ENCODE data around the gene AOX1. TPM values are rescaled to one million over a fixed set of nuclear protein-coding genes. Genes with fewer than 3 reads are reported as not detected.
A peak's percentile ranks its signal among the peaks of the same experiment; 100 is the strongest.

AOX1 gene
- total and polyA plus RNA-seq, 9 of the 15 experiments (the other 6 are each of a cell fraction or from before 2014, with no cell fraction given): 0.10 to 0.55 (median 0.20) TPM; not detected in 6

DNA sequence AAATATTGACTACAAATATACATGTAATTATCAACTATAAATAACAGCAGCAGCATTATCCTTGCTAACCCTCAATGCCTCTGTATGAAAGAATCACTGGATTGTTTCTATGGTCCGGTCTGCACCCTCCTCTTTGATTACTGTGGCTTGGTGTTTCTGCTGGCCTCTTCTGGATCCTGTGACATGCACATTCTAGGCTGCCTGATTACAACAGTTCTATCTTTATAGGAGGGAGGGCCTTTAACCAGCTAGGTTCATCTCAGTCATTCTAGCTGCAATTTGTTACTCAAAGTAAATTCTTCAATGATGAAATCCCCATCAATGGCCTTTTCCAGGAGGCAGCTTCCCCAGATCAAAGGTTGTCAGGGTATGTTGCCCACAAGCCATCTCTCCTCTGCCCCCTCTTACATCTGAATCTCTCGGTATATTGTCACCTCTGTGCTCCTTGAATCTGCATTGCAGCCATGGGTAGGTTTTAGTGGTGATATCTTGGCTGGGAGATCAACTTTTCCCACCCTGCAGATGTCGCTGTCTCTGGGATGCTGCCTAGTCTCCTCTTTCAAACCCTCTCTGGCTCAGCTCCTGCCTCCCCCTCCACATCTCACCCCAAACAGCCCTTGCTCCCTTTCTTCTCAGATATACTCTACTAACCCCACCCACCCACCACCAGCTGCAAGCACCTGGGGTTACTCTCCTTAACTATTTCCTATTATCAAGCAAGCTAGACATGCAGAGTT is 119.7 kb downstream of the AOX1 start:
- BruUV-seq (replicated peaks): no TSS peak
- WGBS (ENCODE audit: insufficient coverage, low coverage, missing lambda C conversion rate): 3% methylated on average over 2 of the region's 3 CpGs
- no peak overlapping the region for H3K27ac ChIP-seq (ENCODE audit: extremely low read depth, low read depth, low read length)
- H3K4me3 ChIP-seq: no peak overlapping the region
- H3K4me1 ChIP-seq (replicated peaks in 1 of 2; ENCODE audit: control insufficient read depth in 2 of 2, insufficient read depth in 2 of 2, low read length in 2 of 2): no peaks in the 10 kb centered on the region
- no peaks in the 10 kb centered on the region for H3K36me3 ChIP-seq (ENCODE audit: control insufficient read depth, insufficient read depth, low read length)
- no peaks in the 10 kb centered on the region for H3K79me2 ChIP-seq (ENCODE audit: control insufficient read depth, insufficient read depth, low read length)
- TF ChIP-seq STAT5B (CRISPR knock-in tag; IDR thresholded peaks at IDR 0.05): no peak
- TF ChIP-seq, protein P1, sequence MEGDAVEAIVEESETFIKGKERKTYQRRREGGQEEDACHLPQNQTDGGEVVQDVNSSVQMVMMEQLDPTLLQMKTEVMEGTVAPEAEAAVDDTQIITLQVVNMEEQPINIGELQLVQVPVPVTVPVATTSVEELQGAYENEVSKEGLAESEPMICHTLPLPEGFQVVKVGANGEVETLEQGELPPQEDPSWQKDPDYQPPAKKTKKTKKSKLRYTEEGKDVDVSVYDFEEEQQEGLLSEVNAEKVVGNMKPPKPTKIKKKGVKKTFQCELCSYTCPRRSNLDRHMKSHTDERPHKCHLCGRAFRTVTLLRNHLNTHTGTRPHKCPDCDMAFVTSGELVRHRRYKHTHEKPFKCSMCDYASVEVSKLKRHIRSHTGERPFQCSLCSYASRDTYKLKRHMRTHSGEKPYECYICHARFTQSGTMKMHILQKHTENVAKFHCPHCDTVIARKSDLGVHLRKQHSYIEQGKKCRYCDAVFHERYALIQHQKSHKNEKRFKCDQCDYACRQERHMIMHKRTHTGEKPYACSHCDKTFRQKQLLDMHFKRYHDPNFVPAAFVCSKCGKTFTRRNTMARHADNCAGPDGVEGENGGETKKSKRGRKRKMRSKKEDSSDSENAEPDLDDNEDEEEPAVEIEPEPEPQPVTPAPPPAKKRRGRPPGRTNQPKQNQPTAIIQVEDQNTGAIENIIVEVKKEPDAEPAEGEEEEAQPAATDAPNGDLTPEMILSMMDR (IDR thresholded peaks at IDR 0.05 in 2 of 3, conservative IDR thresholded peaks at IDR 0.05 in 1 of 3; ENCODE audit: insufficient read depth in 2 of 3, low read depth in 1 of 3, low read length in 3 of 3): peak; percentile 27 to 39 (median 37); a peak in 3 of 6 replicates
- peak; percentile 10 to 37; a peak in 2 of 4 replicates for TF ChIP-seq RAD21 (CRISPR knock-in tag; conservative IDR thresholded peaks at IDR 0.05 in 1 of 2, IDR thresholded peaks at IDR 0.05 in 1 of 2)
- DNase-seq (ENCODE audit: extremely low read depth in 1 of 4, low spot score in 3 of 4): peak in 2 of 4 experiments; percentile 12 to 15
- ChIA-PET POLR2A (interaction anchor here (0.6 kb wide), 2 partner anchors 135 to 343 kb away, joined by 3 to 4 read pairs; no protein-coding TSS in a partner anchor), CTCF (ENCODE audit: low intra/inter-chr PET ratio) (interaction anchor here (0.6 kb wide), 1 partner anchor 31 kb away, joined by 3 read pairs; no protein-coding TSS in a partner anchor)
- H3K27me3 ChIP-seq (ENCODE audit: control insufficient read depth in 2 of 2, insufficient read depth in 2 of 2, low read length in 2 of 2): peaks cover 3 to 4% of the 10 kb centered on the region in 2 experiments; a peak in 3 of 5 replicates
- intact Hi-C loops (cut with micrococcal nuclease) (loop anchor here (10.0 kb wide), 1 partner anchor 1001 kb away; no protein-coding TSS in a partner anchor), in situ Hi-C loops (cut with MboI) (loop anchor here (10.0 to 25.0 kb wide), 2 partner anchors 221 to 482 kb away; partner anchors contain the start of gene CASP10)
- no peak for FAIRE-seq
- no peaks in the 10 kb centered on the region for H3K9me1 ChIP-seq (ENCODE audit: control insufficient read depth, insufficient read depth, low read length)
- no peak overlapping the region for H3K4me2 ChIP-seq (ENCODE audit: insufficient read depth, low read length)
- no peaks in the 10 kb centered on the region for H3K9me3 ChIP-seq (replicated peaks; ENCODE audit: control insufficient read depth, insufficient read depth, low read depth, low read length)
- no peak overlapping the region for H3K9ac ChIP-seq (ENCODE audit: insufficient read depth in 1 of 2, low read depth in 2 of 2, low read length in 2 of 2)
- peak; percentile 66; the same call in 2 of the 3 replicates for ATAC-seq
- no peaks in the 10 kb centered on the region for H4K20me1 ChIP-seq (replicated peaks; ENCODE audit: control insufficient read depth, insufficient read depth, low read length)
- no peak overlapping the region for H2AFZ ChIP-seq (ENCODE audit: low read depth, low read length)

Measured in K562 (cell line).